ENCODE results near the gene TEX52. TPM values are rescaled to one million over a fixed set of nuclear protein-coding genes. Genes with fewer than 3 reads are reported as not detected.
A peak's percentile ranks its signal among the peaks of the same experiment; 100 is the strongest.

TEX52 gene
- total and polyA plus RNA-seq, 2 of the 13 experiments (the other 11 are each of a cell fraction or from before 2014, with no cell fraction given): 0.05 TPM; not detected in 1

- TF ChIP-seq, protein P1, sequence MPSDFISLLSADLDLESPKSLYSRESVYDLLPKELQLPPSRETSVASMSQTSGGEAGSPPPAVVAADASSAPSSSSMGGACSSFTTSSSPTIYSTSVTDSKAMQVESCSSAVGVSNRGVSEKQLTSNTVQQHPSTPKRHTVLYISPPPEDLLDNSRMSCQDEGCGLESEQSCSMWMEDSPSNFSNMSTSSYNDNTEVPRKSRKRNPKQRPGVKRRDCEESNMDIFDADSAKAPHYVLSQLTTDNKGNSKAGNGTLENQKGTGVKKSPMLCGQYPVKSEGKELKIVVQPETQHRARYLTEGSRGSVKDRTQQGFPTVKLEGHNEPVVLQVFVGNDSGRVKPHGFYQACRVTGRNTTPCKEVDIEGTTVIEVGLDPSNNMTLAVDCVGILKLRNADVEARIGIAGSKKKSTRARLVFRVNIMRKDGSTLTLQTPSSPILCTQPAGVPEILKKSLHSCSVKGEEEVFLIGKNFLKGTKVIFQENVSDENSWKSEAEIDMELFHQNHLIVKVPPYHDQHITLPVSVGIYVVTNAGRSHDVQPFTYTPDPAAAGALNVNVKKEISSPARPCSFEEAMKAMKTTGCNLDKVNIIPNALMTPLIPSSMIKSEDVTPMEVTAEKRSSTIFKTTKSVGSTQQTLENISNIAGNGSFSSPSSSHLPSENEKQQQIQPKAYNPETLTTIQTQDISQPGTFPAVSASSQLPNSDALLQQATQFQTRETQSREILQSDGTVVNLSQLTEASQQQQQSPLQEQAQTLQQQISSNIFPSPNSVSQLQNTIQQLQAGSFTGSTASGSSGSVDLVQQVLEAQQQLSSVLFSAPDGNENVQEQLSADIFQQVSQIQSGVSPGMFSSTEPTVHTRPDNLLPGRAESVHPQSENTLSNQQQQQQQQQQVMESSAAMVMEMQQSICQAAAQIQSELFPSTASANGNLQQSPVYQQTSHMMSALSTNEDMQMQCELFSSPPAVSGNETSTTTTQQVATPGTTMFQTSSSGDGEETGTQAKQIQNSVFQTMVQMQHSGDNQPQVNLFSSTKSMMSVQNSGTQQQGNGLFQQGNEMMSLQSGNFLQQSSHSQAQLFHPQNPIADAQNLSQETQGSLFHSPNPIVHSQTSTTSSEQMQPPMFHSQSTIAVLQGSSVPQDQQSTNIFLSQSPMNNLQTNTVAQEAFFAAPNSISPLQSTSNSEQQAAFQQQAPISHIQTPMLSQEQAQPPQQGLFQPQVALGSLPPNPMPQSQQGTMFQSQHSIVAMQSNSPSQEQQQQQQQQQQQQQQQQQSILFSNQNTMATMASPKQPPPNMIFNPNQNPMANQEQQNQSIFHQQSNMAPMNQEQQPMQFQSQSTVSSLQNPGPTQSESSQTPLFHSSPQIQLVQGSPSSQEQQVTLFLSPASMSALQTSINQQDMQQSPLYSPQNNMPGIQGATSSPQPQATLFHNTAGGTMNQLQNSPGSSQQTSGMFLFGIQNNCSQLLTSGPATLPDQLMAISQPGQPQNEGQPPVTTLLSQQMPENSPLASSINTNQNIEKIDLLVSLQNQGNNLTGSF (CRISPR knock-in tag; IDR thresholded peaks at IDR 0.05): peak; percentile 57
- no peak for TF ChIP-seq RORA (CRISPR knock-in tag; IDR thresholded peaks at IDR 0.05)
- no peak for TF ChIP-seq BRD4 (CRISPR knock-in tag; IDR thresholded peaks at IDR 0.05)
- TF ChIP-seq ZNF569 (CRISPR knock-in tag; IDR thresholded peaks at IDR 0.05; ENCODE audit: borderline replicate concordance): peak; percentile 48; the same call in 1 of the 2 replicates
- TF ChIP-seq NFYC (CRISPR knock-in tag; IDR thresholded peaks at IDR 0.05): peak; percentile 98
- TF ChIP-seq ZNF564 (CRISPR knock-in tag; IDR thresholded peaks at IDR 0.05): peak; percentile 68; the same call in 1 of the 2 replicates
- no peak for TF ChIP-seq CCAR2 (optimal IDR thresholded peaks at IDR 0.05; ENCODE audit: low read depth, low read length)
- TF ChIP-seq ATF1 (CRISPR knock-in tag; IDR thresholded peaks at IDR 0.05): no peak
- no peak for TF ChIP-seq TBL1XR1 (IDR thresholded peaks at IDR 0.05; ENCODE audit: borderline replicate concordance, low read length, partially characterized antibody)
- no peak for TF ChIP-seq CEBPZ (IDR thresholded peaks at IDR 0.05; ENCODE audit: low read length)
- peak; percentile 81; the same call in 1 of the 2 replicates for TF ChIP-seq ZNF350 (CRISPR knock-in tag; IDR thresholded peaks at IDR 0.05; ENCODE audit: borderline replicate concordance, low read depth)
- no peak for TF ChIP-seq ZNF256 (CRISPR knock-in tag; conservative IDR thresholded peaks at IDR 0.05)
- no peak for TF ChIP-seq ZNF326 (CRISPR knock-in tag; IDR thresholded peaks at IDR 0.05; ENCODE audit: borderline replicate concordance)
- no peak for TF ChIP-seq ATAD3A (CRISPR knock-in tag; IDR thresholded peaks at IDR 0.05)
- TF ChIP-seq ZBTB7B (CRISPR knock-in tag; IDR thresholded peaks at IDR 0.05): peak; percentile 58; the same call in 1 of the 2 replicates
- TF ChIP-seq SKI (IDR thresholded peaks at IDR 0.05; ENCODE audit: partially characterized antibody): no peak
- no peak for TF ChIP-seq PBX2 (CRISPR knock-in tag; IDR thresholded peaks at IDR 0.05)
- TF ChIP-seq HMGA1 (CRISPR knock-in tag; conservative IDR thresholded peaks at IDR 0.05): no peak
- TF ChIP-seq ZNF460 (CRISPR knock-in tag; IDR thresholded peaks at IDR 0.05; ENCODE audit: borderline replicate concordance): no peak
- peak; percentile 24; the same call in 1 of the 2 replicates for TF ChIP-seq ZNF766 (CRISPR knock-in tag; IDR thresholded peaks at IDR 0.05; ENCODE audit: borderline replicate concordance)
- TF ChIP-seq NCOA1 (CRISPR knock-in tag; IDR thresholded peaks at IDR 0.05): peak; percentile 82; the same call in 1 of the 2 replicates
Observed at GRCh38 chr12:2890388-2891239, 33.8 kb upstream of the TEX52 start, which contains the start of gene TULP3 (continued).

Data from HepG2 (cell line).